ENCODE results near the gene MBTD1. TPM values are rescaled to one million over a fixed set of nuclear protein-coding genes. Genes with fewer than 3 reads are reported as not detected.

The MBTD1 gene
- total and polyA plus RNA-seq, 9 of the 15 experiments (the other 6 are each of a cell fraction or from before 2014, with no cell fraction given): 2.1 to 26.3 (median 13.3) TPM

DNA sequence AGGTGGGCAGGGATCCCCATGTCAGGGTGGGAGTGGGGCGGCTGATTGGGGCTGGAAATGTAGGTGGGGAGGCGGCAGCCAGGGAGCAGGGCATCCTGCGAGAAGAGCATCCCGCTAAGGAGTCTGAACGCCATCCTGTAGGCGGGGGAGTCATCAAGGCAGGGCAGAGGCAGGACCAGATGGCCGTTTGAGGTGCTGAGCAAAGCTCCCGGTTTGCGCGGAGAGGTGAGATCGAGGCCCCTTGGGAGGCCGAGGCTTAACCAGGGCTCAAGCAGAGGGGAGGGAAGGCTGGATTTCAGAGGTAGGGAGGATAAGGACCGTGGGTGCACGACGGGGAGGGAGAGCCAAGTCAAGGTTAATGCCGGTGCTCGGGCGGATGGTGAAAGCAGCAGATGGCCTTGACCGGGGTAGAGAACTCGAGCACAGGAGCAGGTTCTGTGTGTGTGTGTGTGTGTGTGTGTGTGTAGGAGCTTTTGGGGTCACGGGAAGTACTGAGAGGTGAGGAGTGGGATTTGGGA is 94.1 kb downstream of the MBTD1 start (continued):
- TF ChIP-seq MYC (IDR thresholded peaks at IDR 0.05; ENCODE audit: low read depth, low read length) (no peak), MYC (CRISPR knock-in tag; IDR thresholded peaks at IDR 0.05; ENCODE audit: borderline replicate concordance, low read depth) (no peak), PRPF4 (IDR thresholded peaks at IDR 0.05; ENCODE audit: insufficient read depth, low read depth, low read length, poor library complexity, severe bottlenecking) (no peak), GABPA (tag; conservative IDR thresholded peaks at IDR 0.05; ENCODE audit: low read depth) (no peak), KLF16 (IDR thresholded peaks at IDR 0.05) (no peak), HNRNPH1 (optimal IDR thresholded peaks at IDR 0.05; ENCODE audit: low read depth, low read length) (no peak), MEF2A (IDR thresholded peaks at IDR 0.05; ENCODE audit: control insufficient read depth, low read depth, low read length) (no peak), HIVEP1 (CRISPR knock-in tag; IDR thresholded peaks at IDR 0.05) (no peak), CBX1 (IDR thresholded peaks at IDR 0.05; ENCODE audit: low read depth) (no peak), ZNF77 (CRISPR knock-in tag; IDR thresholded peaks at IDR 0.05) (no peak), ZNF282 (CRISPR knock-in tag; IDR thresholded peaks at IDR 0.05) (no peak), MAFG (tag; conservative IDR thresholded peaks at IDR 0.05) (no peak), ZNF445 (CRISPR knock-in tag; IDR thresholded peaks at IDR 0.05; ENCODE audit: low read depth) (no peak), BACH1 (tag; IDR thresholded peaks at IDR 0.05) (no peak), DACH1 (IDR thresholded peaks at IDR 0.05; ENCODE audit: partially characterized antibody) (peak; percentile 9), HMG20B (CRISPR knock-in tag; IDR thresholded peaks at IDR 0.05) (no peak), MEF2D (tag; conservative IDR thresholded peaks at IDR 0.05; ENCODE audit: low read depth) (no peak), TSC22D4 (tag; IDR thresholded peaks at IDR 0.05) (no peak), COPS2 (conservative IDR thresholded peaks at IDR 0.05) (no peak), ERF (CRISPR knock-in tag; IDR thresholded peaks at IDR 0.05) (no peak)
- TF ChIP-seq, protein P1, sequence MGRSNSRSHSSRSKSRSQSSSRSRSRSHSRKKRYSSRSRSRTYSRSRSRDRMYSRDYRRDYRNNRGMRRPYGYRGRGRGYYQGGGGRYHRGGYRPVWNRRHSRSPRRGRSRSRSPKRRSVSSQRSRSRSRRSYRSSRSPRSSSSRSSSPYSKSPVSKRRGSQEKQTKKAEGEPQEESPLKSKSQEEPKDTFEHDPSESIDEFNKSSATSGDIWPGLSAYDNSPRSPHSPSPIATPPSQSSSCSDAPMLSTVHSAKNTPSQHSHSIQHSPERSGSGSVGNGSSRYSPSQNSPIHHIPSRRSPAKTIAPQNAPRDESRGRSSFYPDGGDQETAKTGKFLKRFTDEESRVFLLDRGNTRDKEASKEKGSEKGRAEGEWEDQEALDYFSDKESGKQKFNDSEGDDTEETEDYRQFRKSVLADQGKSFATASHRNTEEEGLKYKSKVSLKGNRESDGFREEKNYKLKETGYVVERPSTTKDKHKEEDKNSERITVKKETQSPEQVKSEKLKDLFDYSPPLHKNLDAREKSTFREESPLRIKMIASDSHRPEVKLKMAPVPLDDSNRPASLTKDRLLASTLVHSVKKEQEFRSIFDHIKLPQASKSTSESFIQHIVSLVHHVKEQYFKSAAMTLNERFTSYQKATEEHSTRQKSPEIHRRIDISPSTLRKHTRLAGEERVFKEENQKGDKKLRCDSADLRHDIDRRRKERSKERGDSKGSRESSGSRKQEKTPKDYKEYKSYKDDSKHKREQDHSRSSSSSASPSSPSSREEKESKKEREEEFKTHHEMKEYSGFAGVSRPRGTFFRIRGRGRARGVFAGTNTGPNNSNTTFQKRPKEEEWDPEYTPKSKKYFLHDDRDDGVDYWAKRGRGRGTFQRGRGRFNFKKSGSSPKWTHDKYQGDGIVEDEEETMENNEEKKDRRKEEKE (IDR thresholded peaks at IDR 0.05; ENCODE audit: borderline replicate concordance in 1 of 2, control insufficient read depth in 1 of 2, low read depth in 2 of 2, low read length in 1 of 2): peak in 1 of 2 experiments; percentile 51; a peak in 1 of 4 replicates
- TF ChIP-seq, protein P2, sequence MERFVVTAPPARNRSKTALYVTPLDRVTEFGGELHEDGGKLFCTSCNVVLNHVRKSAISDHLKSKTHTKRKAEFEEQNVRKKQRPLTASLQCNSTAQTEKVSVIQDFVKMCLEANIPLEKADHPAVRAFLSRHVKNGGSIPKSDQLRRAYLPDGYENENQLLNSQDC (CRISPR knock-in tag; IDR thresholded peaks at IDR 0.05): no peak
- TF ChIP-seq, protein P3, sequence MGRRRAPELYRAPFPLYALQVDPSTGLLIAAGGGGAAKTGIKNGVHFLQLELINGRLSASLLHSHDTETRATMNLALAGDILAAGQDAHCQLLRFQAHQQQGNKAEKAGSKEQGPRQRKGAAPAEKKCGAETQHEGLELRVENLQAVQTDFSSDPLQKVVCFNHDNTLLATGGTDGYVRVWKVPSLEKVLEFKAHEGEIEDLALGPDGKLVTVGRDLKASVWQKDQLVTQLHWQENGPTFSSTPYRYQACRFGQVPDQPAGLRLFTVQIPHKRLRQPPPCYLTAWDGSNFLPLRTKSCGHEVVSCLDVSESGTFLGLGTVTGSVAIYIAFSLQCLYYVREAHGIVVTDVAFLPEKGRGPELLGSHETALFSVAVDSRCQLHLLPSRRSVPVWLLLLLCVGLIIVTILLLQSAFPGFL (CRISPR knock-in tag; IDR thresholded peaks at IDR 0.05): no peak
- TF ChIP-seq, protein P4, sequence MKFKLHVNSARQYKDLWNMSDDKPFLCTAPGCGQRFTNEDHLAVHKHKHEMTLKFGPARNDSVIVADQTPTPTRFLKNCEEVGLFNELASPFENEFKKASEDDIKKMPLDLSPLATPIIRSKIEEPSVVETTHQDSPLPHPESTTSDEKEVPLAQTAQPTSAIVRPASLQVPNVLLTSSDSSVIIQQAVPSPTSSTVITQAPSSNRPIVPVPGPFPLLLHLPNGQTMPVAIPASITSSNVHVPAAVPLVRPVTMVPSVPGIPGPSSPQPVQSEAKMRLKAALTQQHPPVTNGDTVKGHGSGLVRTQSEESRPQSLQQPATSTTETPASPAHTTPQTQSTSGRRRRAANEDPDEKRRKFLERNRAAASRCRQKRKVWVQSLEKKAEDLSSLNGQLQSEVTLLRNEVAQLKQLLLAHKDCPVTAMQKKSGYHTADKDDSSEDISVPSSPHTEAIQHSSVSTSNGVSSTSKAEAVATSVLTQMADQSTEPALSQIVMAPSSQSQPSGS (CRISPR knock-in tag; IDR thresholded peaks at IDR 0.05): no peak
